Measurements from ENCODE around the gene WDR62. TPM values are rescaled to one million over a fixed set of nuclear protein-coding genes. Genes with fewer than 3 reads are reported as not detected.
A peak's percentile ranks its signal among the peaks of the same experiment; 100 is the strongest.

WDR62 gene
- total and polyA plus RNA-seq, 2 donors (not counting 3 experiments of a cell fraction or from before 2014, with no cell fraction given): 8.0 to 13.4 TPM

DNA sequence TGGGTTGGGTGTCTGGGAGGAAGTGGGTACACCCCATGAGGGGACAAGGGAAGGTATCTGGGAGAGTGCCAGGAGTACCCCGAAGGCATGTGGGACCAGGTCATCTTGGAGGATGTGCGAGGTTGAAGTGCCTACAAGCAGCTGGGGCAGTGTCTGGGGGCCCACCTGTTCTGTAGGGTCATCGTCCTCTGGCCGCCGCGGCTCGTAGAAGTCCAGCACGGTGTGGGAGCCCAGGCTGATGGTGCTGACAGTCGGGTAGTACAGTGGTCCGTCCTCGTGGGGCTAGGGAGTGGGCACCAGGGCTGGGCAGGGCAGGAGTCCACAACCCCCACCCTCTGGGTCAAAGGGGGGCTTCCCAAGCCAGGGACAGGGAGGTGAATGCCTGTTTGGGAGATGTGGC lies 44.3 kb upstream of the WDR62 start:
- Histone ChIP-seq H3K4me1 (ENCODE audit: control insufficient read depth, extremely low read depth, insufficient read depth, low read length) (peaks cover 14% of the 10 kb centered on the region), H2AFZ (ENCODE audit: low read depth, low read length) (no peak overlapping the region), H3K4me2 (ENCODE audit: insufficient read depth, low read length) (no peak overlapping the region), H3K9ac (replicated peaks; ENCODE audit: extremely low read depth, insufficient read depth, low read length) (no peak overlapping the region), H3K79me2 (ENCODE audit: control insufficient read depth, insufficient read depth, low read length) (no peaks in the 10 kb centered on the region), H4K20me1 (replicated peaks; ENCODE audit: control insufficient read depth, extremely low read depth, insufficient read depth, low read length) (no peaks in the 10 kb centered on the region), H3K4me3 (replicated peaks in 1 of 3; ENCODE audit: insufficient read depth in 1 of 3, low read depth in 1 of 3, low read length in 3 of 3) (no peak overlapping the region), H3K36me3 (ENCODE audit: control insufficient read depth in 2 of 2, extremely low read depth in 1 of 2, insufficient read depth in 2 of 2, low read length in 2 of 2) (no peaks in the 10 kb centered on the region), H3K27me3 (ENCODE audit: control insufficient read depth in 2 of 2, insufficient read depth in 2 of 2, low read length in 2 of 2) (no peaks in the 10 kb centered on the region), H3K9me3 (replicated peaks; ENCODE audit: control insufficient read depth, insufficient read depth, low read length) (no peaks in the 10 kb centered on the region), H3K9me1 (replicated peaks; ENCODE audit: control insufficient read depth, extremely low read depth, insufficient read depth, low read length) (no peaks in the 10 kb centered on the region), H3K27ac (ENCODE audit: insufficient read depth, low read depth, low read length) (no peak overlapping the region)
- POLR2A ChIA-PET: no interaction called here
- DNase-seq (ENCODE audit: low read depth, low spot score): no peak
- CTCF ChIA-PET: interaction anchor here (2.0 kb wide), 1 partner anchor 118 kb away, joined by 4 read pairs; no protein-coding TSS in a partner anchor
- BruUV-seq (replicated peaks): no TSS peak
- FAIRE-seq: no peak
- TF ChIP-seq, protein P1, sequence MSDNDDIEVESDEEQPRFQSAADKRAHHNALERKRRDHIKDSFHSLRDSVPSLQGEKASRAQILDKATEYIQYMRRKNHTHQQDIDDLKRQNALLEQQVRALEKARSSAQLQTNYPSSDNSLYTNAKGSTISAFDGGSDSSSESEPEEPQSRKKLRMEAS (IDR thresholded peaks at IDR 0.05; ENCODE audit: insufficient read depth, insufficient read length): no peak
- no peak for TF ChIP-seq JUN (IDR thresholded peaks at IDR 0.05; ENCODE audit: borderline replicate concordance, insufficient read depth, insufficient read length, low read depth)
- TF ChIP-seq FOS (IDR thresholded peaks at IDR 0.05; ENCODE audit: borderline replicate concordance, insufficient read depth, low read length): no peak
- TF ChIP-seq POLR2AphosphoS5 (IDR thresholded peaks at IDR 0.05; ENCODE audit: insufficient read depth, low read depth, low read length): no peak
- no peak for TF ChIP-seq EZH2 (IDR thresholded peaks at IDR 0.05; ENCODE audit: borderline replicate concordance, low read depth, low read length, severe bottlenecking)
- intact Hi-C loops (cut with micrococcal nuclease) (no loop called here), dilution Hi-C loops (cut with MboI; ENCODE audit: extremely low pct_ligation_motif_present, low sequenced_read_pairs) (no loop called here)

DNA sequence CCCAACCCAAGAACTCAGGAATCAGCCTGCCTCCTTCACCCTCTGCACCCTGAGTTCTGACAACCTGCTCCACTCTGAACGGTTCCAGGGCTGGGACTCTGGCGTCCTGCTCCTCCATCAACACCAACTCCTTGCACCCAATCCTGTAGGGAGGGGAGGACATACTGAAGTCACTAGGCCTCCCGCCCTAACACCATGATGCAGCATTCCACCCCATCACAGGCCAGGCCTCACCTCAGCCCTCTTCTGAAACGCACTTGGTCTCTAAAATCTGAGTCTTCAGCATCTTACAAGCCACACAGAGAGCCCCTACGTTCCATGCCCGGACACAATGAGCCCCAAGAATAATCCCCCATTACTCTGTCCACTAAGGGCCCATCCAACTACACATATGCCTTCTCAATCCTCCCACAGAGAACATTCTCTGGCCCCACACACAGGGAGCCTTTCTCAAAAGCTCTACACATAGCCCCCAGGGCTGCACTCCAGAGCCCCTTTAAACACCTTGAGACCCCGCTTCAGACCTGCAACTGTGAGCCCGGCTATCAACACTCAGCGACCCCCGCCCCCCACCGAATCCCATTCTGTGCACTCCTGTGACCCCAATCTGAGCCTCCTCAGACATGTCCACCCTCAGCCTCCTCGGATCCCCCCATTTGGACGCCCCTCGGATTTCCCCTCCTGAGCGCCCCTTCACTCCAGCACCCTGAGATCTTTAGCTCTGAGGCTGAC lies 41.3 kb upstream of the WDR62 start:
- Histone ChIP-seq H3K4me2 (ENCODE audit: insufficient read depth, low read length) (peak overlapping the region; percentile 93), H3K36me3 (ENCODE audit: control insufficient read depth in 2 of 2, extremely low read depth in 1 of 2, insufficient read depth in 2 of 2, low read length in 2 of 2) (peaks cover 0 to 12% of the 10 kb centered on the region in 2 experiments), H3K27ac (ENCODE audit: insufficient read depth, low read depth, low read length) (peak overlapping the region; percentile 65), H3K9me3 (replicated peaks; ENCODE audit: control insufficient read depth, insufficient read depth, low read length) (no peaks in the 10 kb centered on the region), H3K9me1 (replicated peaks; ENCODE audit: control insufficient read depth, extremely low read depth, insufficient read depth, low read length) (no peaks in the 10 kb centered on the region), H3K9ac (replicated peaks; ENCODE audit: extremely low read depth, insufficient read depth, low read length) (peak overlapping the region; percentile 88), H3K4me1 (ENCODE audit: control insufficient read depth, extremely low read depth, insufficient read depth, low read length) (peaks cover 14% of the 10 kb centered on the region), H2AFZ (ENCODE audit: low read depth, low read length) (peak overlapping the region; percentile 94), H3K27me3 (ENCODE audit: control insufficient read depth in 2 of 2, insufficient read depth in 2 of 2, low read length in 2 of 2) (no peaks in the 10 kb centered on the region), H3K79me2 (ENCODE audit: control insufficient read depth, insufficient read depth, low read length) (no peaks in the 10 kb centered on the region), H4K20me1 (replicated peaks; ENCODE audit: control insufficient read depth, extremely low read depth, insufficient read depth, low read length) (no peaks in the 10 kb centered on the region), H3K4me3 (replicated peaks in 1 of 3; ENCODE audit: insufficient read depth in 1 of 3, low read depth in 1 of 3, low read length in 3 of 3) (peak overlapping the region; percentile 69 to 96 (median 91))
- no peak for TF ChIP-seq JUN (IDR thresholded peaks at IDR 0.05; ENCODE audit: borderline replicate concordance, insufficient read depth, insufficient read length, low read depth)
- TF ChIP-seq POLR2A (IDR thresholded peaks at IDR 0.05; ENCODE audit: low read depth, low read length): no peak
- TF ChIP-seq GATA2 (IDR thresholded peaks at IDR 0.05; ENCODE audit: insufficient read depth, insufficient read length, low read depth, low read length): no peak
- no peak for TF ChIP-seq POLR2AphosphoS5 (IDR thresholded peaks at IDR 0.05; ENCODE audit: insufficient read depth, low read depth, low read length)
- dilution Hi-C loops (cut with MboI; ENCODE audit: extremely low pct_ligation_motif_present, low sequenced_read_pairs) (no loop called here), intact Hi-C loops (cut with micrococcal nuclease) (loop anchor here (1.0 kb wide), 3 partner anchors 18 to 102 kb away; partner anchors contain the start of genes SDHAF1, TBCB, THAP8 and WDR62)
- FAIRE-seq: peak; percentile 37
- ChIA-PET POLR2A (interaction anchor here (0.9 kb wide), 1 partner anchor 40 kb away, joined by 3 read pairs; no protein-coding TSS in a partner anchor), CTCF (interaction anchor here (0.8 to 1.2 kb wide), 6 partner anchors 8 to 40 kb away, joined by 3 to 6 read pairs (median 4); partner anchors contain the start of genes CLIP3, SDHAF1 and THAP8)
- no peak for DNase-seq (ENCODE audit: low read depth, low spot score)
- BruUV-seq (replicated peaks): no TSS peak

Measured in endothelial cell of umbilical vein (primary cell).